ENCODE data around the gene PTPRN2.

DNA sequence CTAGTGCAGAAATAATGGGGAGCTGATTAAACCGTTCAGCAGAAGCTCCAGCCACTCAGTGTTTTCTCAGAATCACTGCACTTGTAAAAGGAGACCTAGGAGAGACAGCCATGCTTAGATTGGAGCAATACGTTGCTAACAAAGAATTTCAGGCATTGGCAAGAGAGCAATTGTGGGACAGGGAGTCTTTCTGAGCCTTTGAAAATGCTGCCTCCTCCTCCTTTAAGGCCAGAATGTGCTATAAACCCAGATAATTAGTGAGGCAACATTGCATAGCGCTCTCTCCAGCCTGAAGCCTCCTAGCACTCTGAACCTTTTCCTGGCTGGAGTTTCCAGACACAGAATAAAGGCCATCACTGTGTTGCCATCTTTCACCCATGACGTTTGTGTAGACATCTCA is 18.5 kb upstream of the PTPRN2 start:
- TF ChIP-seq GATA2 (IDR thresholded peaks at IDR 0.05; ENCODE audit: low read depth, low read length) (no peak), GATA3 (IDR thresholded peaks at IDR 0.05; ENCODE audit: low read depth, low read length) (no peak)

All from SH-SY5Y (cell line).